Measurements from ENCODE around the gene IDH1.

DNA sequence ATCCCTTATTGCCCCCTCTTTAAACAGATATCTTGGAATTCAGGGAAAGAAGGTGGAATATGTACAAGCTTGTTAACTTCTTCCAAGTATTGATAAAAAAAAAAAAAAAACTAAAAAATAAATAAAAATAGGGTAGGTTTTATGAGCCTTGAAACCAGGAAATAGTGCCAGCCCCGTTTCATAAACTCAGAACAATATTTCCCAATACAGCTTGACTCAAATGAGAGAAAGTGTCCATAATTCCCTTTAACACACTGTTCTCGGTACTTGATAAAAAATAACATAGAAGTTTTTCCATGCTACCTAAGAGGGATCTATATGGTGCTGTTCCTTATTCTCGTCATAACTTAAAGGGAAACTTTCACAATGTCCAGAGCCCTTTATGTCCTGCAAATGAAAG lies 47.1 kb downstream of the IDH1 start:
- TF ChIP-seq, protein P1, sequence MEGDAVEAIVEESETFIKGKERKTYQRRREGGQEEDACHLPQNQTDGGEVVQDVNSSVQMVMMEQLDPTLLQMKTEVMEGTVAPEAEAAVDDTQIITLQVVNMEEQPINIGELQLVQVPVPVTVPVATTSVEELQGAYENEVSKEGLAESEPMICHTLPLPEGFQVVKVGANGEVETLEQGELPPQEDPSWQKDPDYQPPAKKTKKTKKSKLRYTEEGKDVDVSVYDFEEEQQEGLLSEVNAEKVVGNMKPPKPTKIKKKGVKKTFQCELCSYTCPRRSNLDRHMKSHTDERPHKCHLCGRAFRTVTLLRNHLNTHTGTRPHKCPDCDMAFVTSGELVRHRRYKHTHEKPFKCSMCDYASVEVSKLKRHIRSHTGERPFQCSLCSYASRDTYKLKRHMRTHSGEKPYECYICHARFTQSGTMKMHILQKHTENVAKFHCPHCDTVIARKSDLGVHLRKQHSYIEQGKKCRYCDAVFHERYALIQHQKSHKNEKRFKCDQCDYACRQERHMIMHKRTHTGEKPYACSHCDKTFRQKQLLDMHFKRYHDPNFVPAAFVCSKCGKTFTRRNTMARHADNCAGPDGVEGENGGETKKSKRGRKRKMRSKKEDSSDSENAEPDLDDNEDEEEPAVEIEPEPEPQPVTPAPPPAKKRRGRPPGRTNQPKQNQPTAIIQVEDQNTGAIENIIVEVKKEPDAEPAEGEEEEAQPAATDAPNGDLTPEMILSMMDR (IDR thresholded peaks at IDR 0.05) = no peak
- no peak for TF ChIP-seq POLR2A (IDR thresholded peaks at IDR 0.05)

Measured in ovary (tissue), 3 donors.